ENCODE measurements around the gene HAUS2. TPM values are rescaled to one million over a fixed set of nuclear protein-coding genes. Genes with fewer than 3 reads are reported as not detected.

The HAUS2 gene
- total and polyA plus RNA-seq, 7 experiments from 2014 or later = 12.0 to 35.4 (median 19.1) TPM

- Mint-ChIP-seq H3K36me3 (peaks cover 0 to 30% (median 11%) of the 10 kb centered on the region in 5 donors), H3K27ac (no peak overlapping the region), H3K4me3 (no peak overlapping the region), H3K4me1 (peaks cover 0 to 3% (median 0%) of the 10 kb centered on the region in 7 donors), H3K27me3 (no peaks in the 10 kb centered on the region), H3K9me3 (no peaks in the 10 kb centered on the region)
- ATAC-seq (no peak), DNase-seq (no peak)
- ChIA-PET CTCF (no interaction called here), POLR2A (interaction anchor here (2.0 kb wide), 1 partner anchor 15 kb away, joined by 9 read pairs; the partner anchor contains the start of genes HAUS2 and LRRC57)
- Histone ChIP-seq H3K9me3 (ENCODE audit: control insufficient read depth in 2 of 3, low read length in 3 of 3) (no peaks in the 10 kb centered on the region), H3K4me3 (ENCODE audit: low read length) (no peak overlapping the region), H3K36me3 (ENCODE audit: control insufficient read depth in 2 of 3, insufficient read depth in 3 of 3, low read length in 3 of 3) (peaks cover 0 to 20% (median 3%) of the 10 kb centered on the region in 3 experiments), H3K27me3 (ENCODE audit: control insufficient read depth in 2 of 2, insufficient read depth in 2 of 2, low read length in 2 of 2) (no peaks in the 10 kb centered on the region), H3K4me1 (ENCODE audit: control insufficient read depth in 2 of 2, insufficient read depth in 2 of 2, low read length in 2 of 2) (no peaks in the 10 kb centered on the region), H3K27ac (ENCODE audit: low read depth, low read length) (no peak overlapping the region)
- intact Hi-C loops (cut with micrococcal nuclease) = no loop called here
Measured at GRCh38 chr15:42533246-42533645, 15.4 kb upstream of the HAUS2 start.

GRCh38 chr15:42544853-42545629 lies 3.6 kb upstream of the HAUS2 start:
- peaks cover 4 to 18% (median 8%) of the 10 kb centered on the region in 5 donors for H3K36me3 Mint-ChIP-seq
- ChIA-PET POLR2A (interaction anchor here (0.6 to 1.3 kb wide), 3 partner anchors 23 to 54 kb away, joined by 3 read pairs; partner anchors contain the start of genes STARD9 and ZNF106), CTCF (no interaction called here)
- Histone ChIP-seq H3K27me3 (ENCODE audit: control insufficient read depth in 2 of 2, insufficient read depth in 2 of 2, low read length in 2 of 2) (no peaks in the 10 kb centered on the region), H3K4me1 (ENCODE audit: control insufficient read depth in 2 of 2, insufficient read depth in 2 of 2, low read length in 2 of 2) (peaks cover 19 to 21% of the 10 kb centered on the region in 2 donors), H3K27ac (ENCODE audit: low read depth, low read length) (no peak overlapping the region), H3K4me3 (ENCODE audit: low read length) (no peak overlapping the region), H3K9me3 (ENCODE audit: control insufficient read depth in 2 of 3, low read length in 3 of 3) (no peaks in the 10 kb centered on the region), H3K36me3 (ENCODE audit: control insufficient read depth in 2 of 3, insufficient read depth in 3 of 3, low read length in 3 of 3) (peaks cover 0 to 23% (median 0%) of the 10 kb centered on the region in 3 experiments)
- peaks cover 0 to 4% (median 0%) of the 10 kb centered on the region in 11 donors for H3K9me3 Mint-ChIP-seq
- ATAC-seq (peak; percentile 23), DNase-seq (no peak)
- H3K4me1 Mint-ChIP-seq = peaks cover 25 to 47% (median 39%) of the 10 kb centered on the region in 7 donors
- H3K27ac Mint-ChIP-seq = peak overlapping the region in 2 of 9 donors; percentile 4 to 28
- H3K4me3 Mint-ChIP-seq = no peak overlapping the region
- H3K27me3 Mint-ChIP-seq = no peaks in the 10 kb centered on the region
- intact Hi-C loops (cut with micrococcal nuclease) = loop anchor here in 1 of 2 donors (10.0 kb wide), 1 partner anchor 60 kb away; no protein-coding TSS in a partner anchor

- intact Hi-C loops (cut with micrococcal nuclease) = loop anchor here (1.0 to 10.0 kb wide), 7 partner anchors 27 to 373 kb away; partner anchors contain the start of genes GANC (in 2 of the 2), STARD9 (in 2 of the 2), TMEM87A (in 2 of the 2) and ZNF106 (in 1 of the 2)
- H3K27ac Mint-ChIP-seq = peak overlapping the region; percentile 95 to 99 (median 97)
- no peaks in the 10 kb centered on the region for H3K27me3 ChIP-seq (ENCODE audit: control insufficient read depth in 2 of 2, insufficient read depth in 2 of 2, low read length in 2 of 2)
- no peaks in the 10 kb centered on the region for H3K9me3 ChIP-seq (ENCODE audit: control insufficient read depth in 2 of 3, low read length in 3 of 3)
- ChIA-PET CTCF (interaction anchor here (0.8 to 1.1 kb wide), 2 partner anchors 34 to 103 kb away, joined by 3 read pairs; no protein-coding TSS in a partner anchor), POLR2A (interaction anchor here (0.8 to 3.5 kb wide), 10 partner anchors 9 to 191 kb away, joined by 3 to 18 read pairs (median 8); partner anchors contain the start of genes SNAP23, STARD9 and ZNF106)
- peak overlapping the region; percentile 93 to 99 (median 96) for H3K4me3 Mint-ChIP-seq
- peaks cover 27 to 60% (median 50%) of the 10 kb centered on the region in 7 donors for H3K4me1 Mint-ChIP-seq
- ATAC-seq (peak; percentile 2), DNase-seq (no peak)
- peaks cover 0 to 23% (median 0%) of the 10 kb centered on the region in 3 experiments for H3K36me3 ChIP-seq (ENCODE audit: control insufficient read depth in 2 of 3, insufficient read depth in 3 of 3, low read length in 3 of 3)
- peaks cover 0 to 4% (median 0%) of the 10 kb centered on the region in 11 donors for H3K9me3 Mint-ChIP-seq
- H3K27me3 Mint-ChIP-seq = no peaks in the 10 kb centered on the region
- peak overlapping the region; percentile 86 for H3K4me3 ChIP-seq (ENCODE audit: low read length)
- H3K4me1 ChIP-seq (ENCODE audit: control insufficient read depth in 2 of 2, insufficient read depth in 2 of 2, low read length in 2 of 2) = peaks cover 21 to 23% of the 10 kb centered on the region in 2 donors
- H3K36me3 Mint-ChIP-seq = peaks cover 0 to 16% (median 4%) of the 10 kb centered on the region in 5 donors
- peak overlapping the region; percentile 93 for H3K27ac ChIP-seq (ENCODE audit: low read depth, low read length)
Measured at GRCh38 chr15:42547918-42548248, 755 bp upstream of the HAUS2 start.

GRCh38 chr15:42549032-42549491 lies 424 bp downstream of the HAUS2 start:
- Histone ChIP-seq H3K4me3 (ENCODE audit: low read length) (peak overlapping the region; percentile 86), H3K27ac (ENCODE audit: low read depth, low read length) (peak overlapping the region; percentile 93), H3K4me1 (ENCODE audit: control insufficient read depth in 2 of 2, insufficient read depth in 2 of 2, low read length in 2 of 2) (peaks cover 21 to 23% of the 10 kb centered on the region in 2 donors), H3K27me3 (ENCODE audit: control insufficient read depth in 2 of 2, insufficient read depth in 2 of 2, low read length in 2 of 2) (no peaks in the 10 kb centered on the region), H3K36me3 (ENCODE audit: control insufficient read depth in 2 of 3, insufficient read depth in 3 of 3, low read length in 3 of 3) (peaks cover 0 to 14% (median 0%) of the 10 kb centered on the region in 3 experiments), H3K9me3 (ENCODE audit: control insufficient read depth in 2 of 3, low read length in 3 of 3) (no peaks in the 10 kb centered on the region)
- H3K27ac Mint-ChIP-seq = peak overlapping the region; percentile 95 to 99 (median 97)
- ChIA-PET CTCF (interaction anchor here (0.6 kb wide), 1 partner anchor 412 kb away, joined by 3 read pairs; no protein-coding TSS in a partner anchor), POLR2A (interaction anchor here (0.6 to 3.5 kb wide), 12 partner anchors 10 to 774 kb away, joined by 3 to 18 read pairs (median 4); partner anchors contain the start of genes SNAP23, STARD9 and ZNF106)
- H3K9me3 Mint-ChIP-seq = peaks cover 0 to 4% (median 0%) of the 10 kb centered on the region in 11 donors
- peaks cover 0 to 18% (median 6%) of the 10 kb centered on the region in 5 donors for H3K36me3 Mint-ChIP-seq
- ATAC-seq (peak; percentile 67), DNase-seq (peak in 1 of 9 donors; percentile 38)
- intact Hi-C loops (cut with micrococcal nuclease) = loop anchor here (1.0 to 10.0 kb wide), 2 partner anchors 54 to 56 kb away; partner anchors contain the start of gene SNAP23 (in 1 of the 2)
- H3K4me1 Mint-ChIP-seq = peaks cover 34 to 68% (median 58%) of the 10 kb centered on the region in 7 donors
- H3K4me3 Mint-ChIP-seq = peak overlapping the region; percentile 93 to 99 (median 96)
- no peaks in the 10 kb centered on the region for H3K27me3 Mint-ChIP-seq

- ChIA-PET POLR2A (interaction anchor here (0.9 to 3.5 kb wide), 5 partner anchors 17 to 54 kb away, joined by 3 to 18 read pairs (median 5); partner anchors contain the start of gene SNAP23), CTCF (interaction anchor here (0.7 kb wide), 1 partner anchor 19 kb away, joined by 5 read pairs; no protein-coding TSS in a partner anchor)
- peaks cover 0 to 4% (median 0%) of the 10 kb centered on the region in 11 donors for H3K9me3 Mint-ChIP-seq
- H3K36me3 ChIP-seq (ENCODE audit: control insufficient read depth in 2 of 3, insufficient read depth in 3 of 3, low read length in 3 of 3) = peaks cover 0 to 10% (median 0%) of the 10 kb centered on the region in 3 experiments
- peak overlapping the region; percentile 45 to 98 (median 68) for H3K27ac Mint-ChIP-seq
- H3K27ac ChIP-seq (ENCODE audit: low read depth, low read length) = peak overlapping the region; percentile 93
- H3K27me3 ChIP-seq (ENCODE audit: control insufficient read depth in 2 of 2, insufficient read depth in 2 of 2, low read length in 2 of 2) = no peaks in the 10 kb centered on the region
- intact Hi-C loops (cut with micrococcal nuclease) = loop anchor here (1.0 to 10.0 kb wide), 2 partner anchors 55 kb away; partner anchors contain the start of gene SNAP23 (in 1 of the 2)
- peak overlapping the region; percentile 75 to 97 (median 94) for H3K4me3 Mint-ChIP-seq
- peaks cover 37 to 73% (median 60%) of the 10 kb centered on the region in 7 donors for H3K4me1 Mint-ChIP-seq
- H3K4me1 ChIP-seq (ENCODE audit: control insufficient read depth in 2 of 2, insufficient read depth in 2 of 2, low read length in 2 of 2) = peaks cover 21 to 23% of the 10 kb centered on the region in 2 donors
- H3K27me3 Mint-ChIP-seq = no peaks in the 10 kb centered on the region
- no peak for ATAC-seq
- H3K36me3 Mint-ChIP-seq = peaks cover 0 to 17% (median 6%) of the 10 kb centered on the region in 5 donors
- H3K4me3 ChIP-seq (ENCODE audit: low read length) = no peak overlapping the region
- H3K9me3 ChIP-seq (ENCODE audit: control insufficient read depth in 2 of 3, low read length in 3 of 3) = no peaks in the 10 kb centered on the region
- DNase-seq = no peak
Measured at GRCh38 chr15:42549741-42550392, 1.2 kb downstream of the HAUS2 start.
